PC-3 (cell line): ENCODE data around the gene LEPR.

Source experiments
- CTCF ChIP-seq: fragments of 300-600 bp; sonication (generic); conservative IDR thresholded peaks from 2 replicates; pipeline ENCODE4 v1.5.1; 2017; ENCODE audit warnings: antibody characterized with exemption, low read depth, mild to moderate bottlenecking, low read length
- EZH2phosphoT487 ChIP-seq: fragments of 300-600 bp; sonication (generic); IDR thresholded peaks from 2 replicates; pipeline ENCODE4 v1.6.1; 2018; ENCODE audit warnings: mild to moderate bottlenecking, antibody characterized with exemption, low read length, borderline replicate concordance

DNA sequence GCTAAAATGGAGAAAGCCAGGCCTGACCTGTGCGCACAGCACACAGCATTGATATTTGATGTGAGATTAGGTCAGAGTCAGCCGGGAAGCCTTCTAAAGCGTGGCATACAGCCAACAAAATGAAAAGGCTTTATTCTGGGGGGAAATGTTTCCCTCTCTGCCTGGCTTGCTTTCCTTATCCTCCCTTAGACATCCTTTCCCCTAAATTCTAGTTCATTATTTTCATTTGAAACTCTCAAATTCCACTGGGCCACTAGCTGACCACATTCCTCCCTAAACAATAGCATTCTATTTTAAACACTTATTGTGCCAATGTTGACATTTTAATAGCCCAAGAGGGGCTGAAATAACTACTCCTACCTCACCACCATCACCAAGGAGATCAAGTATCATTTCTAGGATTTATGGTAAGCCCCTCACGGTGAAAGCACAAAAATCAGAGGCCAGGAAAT, 49.4 kb downstream of the LEPR start:
- no peak for TF ChIP-seq CTCF
- TF ChIP-seq EZH2phosphoT487, result no peak
